Stimulated activated naive CD8-positive, alpha-beta T cell treated with anti-CD3 and anti-CD28 coated beads, Interleukin-15, amount 100 ng/mL, for 72 hours (primary cell): ENCODE results near the gene LRRTM4.
"Not testable (repeated sequence)": the region's sequence is repeated elsewhere in the genome, so short reads cannot be mapped to it uniquely, and the experiment has no call there.

Experiments
- ATAC-seq: fragments of 150-1000 bp; cut with Tn5 transposase; 2 replicates; pipeline ENCODE4 v1.10.0; 2021; ENCODE audit warnings: mild to moderate bottlenecking, moderate library complexity
- DNase-seq, 2 donors: peaks; one replicate each; pipeline ENCODE4 v3.0.0; 2021 to 2022
- H3K27ac Mint-ChIP-seq, 2 donors: one replicate each; pipeline ENCODE4 v1.8.0; 2022; ENCODE audit warnings: mild to moderate bottlenecking in 2 of 2, mixed read lengths in 2 of 2, moderate library complexity in 2 of 2
- H3K27me3 Mint-ChIP-seq: one replicate; pipeline ENCODE4 v1.8.0; 2022; ENCODE audit warnings: mixed read lengths
- H3K4me1 Mint-ChIP-seq: one replicate; pipeline ENCODE4 v1.8.0; 2022; ENCODE audit warnings: mild to moderate bottlenecking, mixed read lengths
- H3K4me3 Mint-ChIP-seq, 2 donors: one replicate each; pipeline ENCODE4 v1.8.0; 2022; ENCODE audit warnings: mild to moderate bottlenecking in 2 of 2, mixed read lengths in 2 of 2, moderate library complexity in 1 of 2
- H3K9me3 Mint-ChIP-seq, 2 donors: one replicate each; pipeline ENCODE4 v1.8.0; 2022; ENCODE audit warnings: mixed read lengths in 2 of 2

LRRTM4 gene

DNA sequence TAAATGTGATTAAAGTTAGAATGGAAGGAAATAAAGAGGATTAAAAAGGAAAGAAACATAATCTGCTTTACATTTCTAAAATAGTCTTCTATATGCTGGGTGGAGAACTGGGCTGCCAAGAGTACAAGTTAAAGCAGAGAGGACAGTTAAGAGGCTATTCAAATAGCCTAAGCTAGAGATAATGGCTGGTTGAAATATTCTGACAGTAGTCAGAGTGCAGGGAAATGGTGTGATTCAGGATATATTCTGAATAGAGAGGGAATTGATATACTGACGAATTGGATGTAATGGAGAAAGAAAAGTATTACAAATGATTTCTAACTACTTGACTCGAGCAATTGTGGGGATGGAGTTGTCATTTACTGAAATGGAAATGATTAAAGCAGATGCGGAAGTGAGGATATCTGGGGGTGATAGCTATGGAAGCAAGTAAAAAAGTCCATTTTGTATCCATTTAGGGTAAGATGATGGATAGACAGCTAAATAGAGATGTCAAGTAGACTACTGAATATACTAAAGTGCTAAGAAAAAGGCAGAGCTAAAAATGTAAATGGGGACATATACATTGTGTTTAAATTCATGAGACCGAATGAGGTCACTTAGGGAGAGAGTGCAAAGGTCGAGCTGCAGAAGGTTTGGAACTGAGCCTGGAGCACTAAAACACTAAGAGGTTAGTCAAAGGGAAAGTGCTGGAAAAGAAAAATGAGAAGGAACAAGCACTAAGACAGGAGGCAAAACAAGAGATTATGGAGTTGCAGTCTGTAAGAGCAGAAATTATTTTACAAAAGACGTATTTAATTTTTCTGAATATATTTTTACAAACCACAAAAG is 696.8 kb downstream of the LRRTM4 start:
- H3K27ac Mint-ChIP-seq = no peak overlapping the region
- peaks cover 7 to 12% of the 10 kb centered on the region in 2 donors for H3K9me3 Mint-ChIP-seq
- no peak overlapping the region for H3K4me3 Mint-ChIP-seq
- H3K27me3 Mint-ChIP-seq = no peaks in the 10 kb centered on the region
- DNase-seq = no peak
- no peak for ATAC-seq
- no peaks in the 10 kb centered on the region for H3K4me1 Mint-ChIP-seq

DNA sequence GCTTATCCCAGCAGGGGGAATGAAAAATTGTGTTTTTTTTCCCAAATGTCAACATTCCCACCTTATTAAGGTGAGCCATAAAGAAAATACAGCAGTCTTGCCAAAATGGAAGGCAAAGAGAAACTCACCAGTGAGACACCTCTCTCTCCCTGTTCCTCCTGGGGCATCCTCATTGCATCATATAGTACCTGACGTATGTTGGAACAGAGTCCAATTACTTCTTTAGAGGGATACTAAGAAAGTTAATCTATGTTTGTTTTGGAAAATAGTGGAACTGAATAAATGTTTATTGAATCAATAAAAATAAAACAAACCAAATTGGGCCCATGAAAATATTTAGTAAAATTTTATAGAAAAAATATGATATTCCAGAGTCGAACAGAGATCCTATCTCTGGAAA is 700.4 kb downstream of the LRRTM4 start:
- H3K9me3 Mint-ChIP-seq = peaks cover 0 to 17% of the 10 kb centered on the region in 2 donors
- no peak overlapping the region for H3K4me3 Mint-ChIP-seq
- H3K27me3 Mint-ChIP-seq = no peaks in the 10 kb centered on the region
- no peak overlapping the region for H3K27ac Mint-ChIP-seq
- DNase-seq (no peak), ATAC-seq (no peak)
- no peaks in the 10 kb centered on the region for H3K4me1 Mint-ChIP-seq

DNA sequence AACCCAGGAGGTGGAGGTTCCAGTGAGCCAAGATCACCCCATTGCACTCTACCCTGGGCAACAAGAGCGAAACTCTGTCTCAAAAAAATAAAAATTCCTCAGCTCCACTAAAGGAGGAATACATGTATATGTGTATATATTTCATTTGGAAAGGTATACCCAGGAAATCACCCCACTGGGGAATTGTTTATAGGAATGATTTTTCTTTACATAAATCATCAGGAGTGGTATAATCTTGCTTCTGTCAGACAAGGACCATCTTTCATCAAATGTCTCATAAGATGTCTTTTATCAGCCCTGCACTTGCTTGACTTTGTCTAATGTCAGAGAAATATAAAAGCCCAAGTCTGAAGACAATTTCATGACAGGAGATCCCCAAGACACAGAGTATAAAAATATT is 709.1 kb downstream of the LRRTM4 start:
- ATAC-seq = no peak
- Mint-ChIP-seq H3K4me3 (no peak overlapping the region), H3K9me3 (peaks cover 0 to 11% of the 10 kb centered on the region in 2 donors), H3K4me1 (no peaks in the 10 kb centered on the region), H3K27me3 (no peaks in the 10 kb centered on the region), H3K27ac (no peak overlapping the region)
- no peak for DNase-seq

DNA sequence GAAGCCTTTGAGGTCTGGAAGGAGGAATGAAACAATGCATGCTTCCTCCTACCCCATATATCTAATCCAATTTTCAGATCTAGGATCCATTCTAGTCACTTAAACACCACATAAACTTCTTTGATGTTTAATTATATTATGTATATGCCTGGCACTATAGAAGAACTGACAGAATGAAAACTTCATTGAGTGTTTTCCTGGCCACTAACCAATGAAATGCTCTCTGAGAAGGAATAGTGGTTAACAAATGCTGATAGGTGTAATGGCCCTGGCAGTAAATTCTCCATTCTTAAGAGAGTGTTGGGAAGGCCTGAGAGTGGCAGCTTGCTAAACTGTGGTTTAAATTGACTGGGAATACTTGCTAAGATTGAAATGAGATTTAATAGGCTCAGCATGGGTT is 710.0 kb downstream of the LRRTM4 start:
- DNase-seq = no peak
- Mint-ChIP-seq H3K4me3 (no peak overlapping the region), H3K27ac (no peak overlapping the region), H3K4me1 (no peaks in the 10 kb centered on the region), H3K9me3 (peaks cover 0 to 15% of the 10 kb centered on the region in 2 donors), H3K27me3 (no peaks in the 10 kb centered on the region)
- no peak for ATAC-seq

DNA sequence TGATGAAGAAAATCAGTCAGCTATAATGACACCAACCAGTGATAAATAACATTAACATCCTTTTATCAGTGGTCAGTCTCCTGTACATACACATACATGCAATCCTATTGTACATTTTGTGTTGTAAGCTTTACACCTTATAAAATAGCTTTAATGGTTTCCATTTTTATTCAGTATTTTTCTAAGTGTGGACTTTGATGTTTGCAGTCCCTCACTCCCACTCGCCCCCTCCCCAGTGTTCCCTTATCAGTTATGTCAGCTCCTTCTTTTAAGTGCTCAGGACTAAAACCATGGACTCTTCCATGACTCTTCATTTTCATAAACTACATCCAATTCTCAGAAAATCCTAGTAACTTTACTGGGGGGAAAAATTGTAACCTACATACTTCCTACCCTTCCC is 713.0 kb downstream of the LRRTM4 start:
- DNase-seq = no peak
- H3K27ac Mint-ChIP-seq = no peak overlapping the region
- no peaks in the 10 kb centered on the region for H3K27me3 Mint-ChIP-seq
- no peak overlapping the region for H3K4me3 Mint-ChIP-seq
- no peaks in the 10 kb centered on the region for H3K4me1 Mint-ChIP-seq
- ATAC-seq = no peak
- H3K9me3 Mint-ChIP-seq = peaks cover 0 to 15% of the 10 kb centered on the region in 2 donors

DNA sequence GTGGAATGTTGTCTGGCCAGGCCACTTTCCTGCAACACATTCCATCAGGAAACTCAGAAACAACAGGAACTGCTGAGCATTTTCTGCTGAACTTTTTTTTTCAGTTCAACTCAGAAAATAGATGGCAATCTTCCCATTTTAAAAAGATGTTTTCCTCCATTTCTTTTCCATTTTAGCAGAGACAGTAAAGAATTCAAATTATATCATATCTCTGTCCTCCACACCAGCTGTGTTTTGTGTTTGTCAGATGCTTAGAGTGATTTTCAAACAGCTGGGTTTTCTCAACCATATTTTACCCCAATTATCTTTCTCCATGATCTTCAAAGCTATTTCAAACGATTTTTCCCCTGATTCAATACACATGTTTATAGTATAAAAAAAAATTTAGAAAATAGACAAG is 713.4 kb downstream of the LRRTM4 start:
- no peak for DNase-seq
- no peak for ATAC-seq
- Mint-ChIP-seq H3K4me3 (no peak overlapping the region), H3K9me3 (peaks cover 0 to 15% of the 10 kb centered on the region in 2 donors), H3K4me1 (no peaks in the 10 kb centered on the region), H3K27me3 (no peaks in the 10 kb centered on the region), H3K27ac (no peak overlapping the region)

DNA sequence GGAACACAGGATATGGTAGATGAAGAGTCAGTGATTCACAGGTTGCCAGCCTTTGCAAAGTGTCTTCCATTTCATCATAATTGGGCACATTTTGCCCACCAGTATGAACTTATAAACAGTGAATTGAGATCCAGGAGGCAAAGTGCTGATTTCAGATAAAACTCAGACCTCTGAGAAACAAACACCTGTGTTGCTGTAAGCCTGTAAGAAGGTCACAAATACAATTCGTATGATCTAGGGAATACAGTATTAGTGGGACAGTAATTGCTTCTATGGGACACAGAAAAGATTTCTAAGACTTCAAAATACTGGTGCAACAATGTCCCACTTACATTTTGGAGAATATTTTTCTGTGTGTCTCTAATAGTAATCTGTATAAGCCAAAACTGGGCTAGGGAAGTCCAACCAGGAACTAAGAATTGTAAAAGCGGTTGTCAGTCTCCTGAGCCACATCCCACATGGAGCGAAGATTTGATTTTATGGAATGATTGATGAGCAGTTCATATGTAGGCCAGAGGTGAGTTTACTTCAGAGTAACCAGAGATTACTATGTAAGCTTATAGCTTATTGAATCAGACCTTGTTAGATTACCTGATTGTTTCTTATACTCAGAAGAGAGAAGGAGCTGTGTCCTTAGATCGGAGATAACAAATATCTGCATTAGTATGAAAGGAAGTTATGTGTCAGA is 728.4 kb downstream of the LRRTM4 start:
- peaks cover 0 to 6% of the 10 kb centered on the region in 2 donors for H3K9me3 Mint-ChIP-seq
- ATAC-seq (no peak), DNase-seq (no peak)
- H3K4me1 Mint-ChIP-seq = no peaks in the 10 kb centered on the region
- H3K27me3 Mint-ChIP-seq = no peaks in the 10 kb centered on the region
- no peak overlapping the region for H3K27ac Mint-ChIP-seq
- no peak overlapping the region for H3K4me3 Mint-ChIP-seq

DNA sequence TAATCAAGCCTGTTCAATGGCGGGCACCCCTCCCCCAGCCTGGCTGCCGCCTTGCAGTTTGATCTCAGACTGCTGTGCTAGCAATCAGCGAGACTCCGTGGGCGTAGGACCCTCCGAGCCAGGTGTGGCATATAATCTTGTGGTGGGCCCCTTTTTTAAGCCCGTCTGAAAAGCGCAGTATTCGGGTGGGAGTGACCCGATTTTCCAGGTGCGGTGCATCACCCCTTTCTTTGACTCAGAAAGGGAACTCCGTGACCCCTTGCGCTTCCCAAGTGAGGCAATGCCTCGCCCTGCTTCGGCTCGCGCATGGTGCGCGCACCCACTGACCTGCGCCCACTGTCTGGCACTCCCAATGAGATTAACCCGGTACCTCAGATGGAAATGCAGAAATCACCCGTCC is 740.9 kb downstream of the LRRTM4 start:
- peaks cover 4 to 18% of the 10 kb centered on the region in 2 donors for H3K9me3 Mint-ChIP-seq
- H3K4me3 Mint-ChIP-seq, DNase-seq, ATAC-seq, H3K27me3 Mint-ChIP-seq, H3K4me1 Mint-ChIP-seq, H3K27ac Mint-ChIP-seq: not testable (repeated sequence)

DNA sequence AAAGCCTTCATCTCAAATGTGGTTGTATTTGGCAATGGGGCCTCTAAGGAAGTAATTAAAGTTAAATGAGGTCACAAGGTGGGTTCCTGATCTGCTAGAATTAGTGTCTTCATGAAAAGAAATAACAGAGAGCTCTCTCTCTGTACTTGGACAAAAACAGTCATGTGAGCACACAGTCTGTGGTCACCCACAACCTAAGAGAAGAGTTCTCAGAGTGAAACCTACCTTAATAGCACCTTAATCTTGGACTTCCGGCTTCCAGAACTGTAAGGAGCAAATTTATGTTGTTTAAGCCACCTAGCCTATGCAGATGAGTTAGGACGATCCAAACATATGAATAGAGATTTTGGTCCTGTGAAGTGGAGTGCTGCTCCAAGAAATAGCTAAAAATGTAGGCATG is 758.9 kb downstream of the LRRTM4 start:
- no peak overlapping the region for H3K4me3 Mint-ChIP-seq
- no peak for DNase-seq
- no peaks in the 10 kb centered on the region for H3K4me1 Mint-ChIP-seq
- H3K9me3 Mint-ChIP-seq = peaks cover 4 to 15% of the 10 kb centered on the region in 2 donors
- ATAC-seq = no peak
- H3K27ac Mint-ChIP-seq = no peak overlapping the region
- H3K27me3 Mint-ChIP-seq = no peaks in the 10 kb centered on the region

DNA sequence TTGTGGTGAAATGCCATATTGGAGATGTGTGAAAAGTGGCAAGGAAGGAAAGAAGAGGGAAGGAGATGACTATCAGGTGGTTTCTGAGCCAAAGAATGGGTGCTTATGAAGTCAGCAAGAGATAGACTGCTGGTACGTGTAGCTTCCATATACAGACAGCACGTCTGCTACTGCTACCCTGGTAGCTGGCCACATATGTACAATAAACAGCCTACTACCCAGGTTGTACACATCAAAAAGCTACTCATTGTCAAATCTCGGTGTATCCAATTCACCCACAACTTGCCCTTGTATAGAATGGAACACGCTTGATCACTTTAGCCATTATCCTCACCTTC is 761.8 kb downstream of the LRRTM4 start:
- Mint-ChIP-seq H3K4me3 (no peak overlapping the region), H3K9me3 (peaks cover 0 to 4% of the 10 kb centered on the region in 2 donors), H3K4me1 (no peaks in the 10 kb centered on the region), H3K27me3 (no peaks in the 10 kb centered on the region), H3K27ac (no peak overlapping the region)
- ATAC-seq = no peak
- no peak for DNase-seq

DNA sequence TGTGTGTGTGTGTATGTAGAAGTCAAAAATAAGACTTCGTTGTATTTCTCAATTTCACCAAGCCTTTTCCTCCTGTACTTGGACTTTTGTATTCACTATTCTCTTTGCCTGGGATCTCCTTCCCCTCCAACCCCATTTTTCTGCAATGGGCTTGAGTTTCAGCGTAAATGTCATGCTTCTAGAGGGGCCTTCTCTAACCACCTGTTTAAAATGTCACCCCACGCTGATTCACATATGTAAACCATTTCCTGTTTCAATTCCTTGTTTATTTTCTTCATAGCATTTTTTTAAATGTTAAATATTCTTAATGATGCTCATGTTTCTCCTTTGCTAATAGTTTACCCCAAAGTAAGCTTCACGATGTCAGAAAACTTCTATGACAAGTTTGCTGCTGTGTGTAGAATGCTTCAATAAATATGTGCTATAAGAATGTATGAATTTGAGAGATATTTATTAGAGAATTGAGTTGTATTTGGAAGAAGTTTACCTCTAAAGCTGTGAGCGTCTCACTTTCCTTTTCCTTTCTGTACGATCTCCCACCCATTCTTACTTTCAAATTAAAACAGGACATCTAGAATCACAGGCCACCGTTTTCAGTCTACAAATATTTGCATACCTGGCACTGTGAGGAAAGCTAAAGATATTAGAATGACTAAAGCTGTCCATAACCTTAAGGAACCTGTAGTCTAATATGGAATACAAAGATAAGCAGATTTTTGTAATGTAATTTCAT is 762.4 kb downstream of the LRRTM4 start:
- ATAC-seq (no peak), DNase-seq (no peak)
- no peaks in the 10 kb centered on the region for H3K27me3 Mint-ChIP-seq
- H3K4me3 Mint-ChIP-seq = no peak overlapping the region
- no peaks in the 10 kb centered on the region for H3K4me1 Mint-ChIP-seq
- H3K9me3 Mint-ChIP-seq = peaks cover 0 to 4% of the 10 kb centered on the region in 2 donors
- H3K27ac Mint-ChIP-seq = no peak overlapping the region

DNA sequence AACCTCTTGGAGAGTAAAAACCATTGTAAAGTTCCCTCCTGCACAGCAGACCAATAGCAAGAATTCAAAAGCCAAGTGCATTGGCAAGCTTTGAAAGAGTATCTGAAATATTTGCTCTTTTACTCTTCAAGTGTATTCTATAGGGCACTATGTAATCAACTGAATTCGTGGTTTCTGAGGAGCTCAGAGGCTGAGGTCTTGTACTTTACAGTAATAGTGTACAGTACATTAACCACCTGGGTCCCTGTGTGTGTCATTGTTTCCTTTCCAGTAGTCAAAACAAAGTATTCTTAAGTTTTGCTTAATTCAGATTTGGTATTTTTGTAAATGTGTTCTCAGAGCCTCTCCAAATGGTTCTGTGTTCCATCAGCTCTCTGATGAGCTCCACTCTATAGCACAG is 769.7 kb downstream of the LRRTM4 start:
- no peaks in the 10 kb centered on the region for H3K27me3 Mint-ChIP-seq
- H3K4me1 Mint-ChIP-seq = no peaks in the 10 kb centered on the region
- no peak for DNase-seq
- no peak overlapping the region for H3K27ac Mint-ChIP-seq
- peaks cover 0 to 7% of the 10 kb centered on the region in 2 donors for H3K9me3 Mint-ChIP-seq
- no peak overlapping the region for H3K4me3 Mint-ChIP-seq
- ATAC-seq = no peak

DNA sequence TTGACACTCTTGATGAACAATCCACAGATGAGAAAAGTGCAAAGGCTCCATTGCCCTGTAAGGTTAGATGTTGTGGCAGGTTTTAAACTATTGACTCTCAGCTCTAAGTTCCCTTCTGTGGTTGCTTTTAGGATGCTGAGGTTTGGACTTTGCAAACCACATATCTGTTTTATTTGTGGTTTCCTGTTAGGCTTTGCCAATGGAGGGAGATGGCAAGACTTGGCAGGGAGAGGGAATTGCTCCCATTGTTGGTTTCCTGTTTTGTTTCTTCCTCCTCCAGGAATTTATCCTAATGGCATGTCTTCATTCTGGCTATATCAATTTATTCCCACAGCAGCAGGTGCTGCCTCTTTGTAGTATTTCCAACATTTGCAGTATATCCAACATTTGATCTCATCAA is 772.3 kb downstream of the LRRTM4 start:
- Mint-ChIP-seq H3K4me3 (no peak overlapping the region), H3K27ac (no peak overlapping the region), H3K4me1 (no peaks in the 10 kb centered on the region), H3K27me3 (no peaks in the 10 kb centered on the region), H3K9me3 (peaks cover 0 to 7% of the 10 kb centered on the region in 2 donors)
- no peak for ATAC-seq
- DNase-seq = no peak

DNA sequence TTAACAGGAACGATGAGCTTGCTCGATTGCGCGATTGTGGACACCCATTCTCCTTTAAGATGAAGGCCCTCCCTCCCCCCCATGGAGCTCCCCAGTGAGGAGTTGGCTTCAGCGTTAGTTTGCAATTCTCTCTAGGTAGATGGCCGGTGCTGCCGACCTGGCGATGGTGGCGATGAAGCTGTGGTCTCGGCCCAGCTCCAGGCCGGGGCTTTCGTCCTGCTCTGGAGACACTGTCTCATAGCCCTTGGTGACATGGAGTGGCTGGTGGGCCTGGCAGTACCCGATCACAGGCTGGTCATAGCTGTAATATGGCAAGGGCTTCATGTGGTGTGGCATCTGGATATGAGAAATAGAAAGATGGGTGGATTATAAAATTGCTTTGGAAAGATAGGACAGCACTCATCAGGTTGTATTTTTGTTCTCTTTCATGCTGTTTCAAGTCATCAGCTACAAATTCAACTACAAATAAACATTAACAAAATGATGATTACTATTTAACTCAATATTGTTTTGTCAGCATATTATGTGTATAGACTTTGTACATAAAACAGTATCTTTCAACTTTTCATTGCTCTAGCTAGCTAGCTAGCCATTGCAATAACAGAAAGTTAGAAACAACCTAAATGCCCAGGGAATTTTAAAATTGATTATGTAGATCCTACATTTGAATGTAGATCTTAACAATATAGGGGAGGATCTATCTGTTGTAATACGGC is 773.4 kb downstream of the LRRTM4 start:
- Mint-ChIP-seq H3K27me3 (no peaks in the 10 kb centered on the region), H3K4me3 (no peak overlapping the region), H3K27ac (no peak overlapping the region), H3K9me3 (peaks cover 0 to 7% of the 10 kb centered on the region in 2 donors), H3K4me1 (no peaks in the 10 kb centered on the region)
- DNase-seq (no peak), ATAC-seq (no peak)

DNA sequence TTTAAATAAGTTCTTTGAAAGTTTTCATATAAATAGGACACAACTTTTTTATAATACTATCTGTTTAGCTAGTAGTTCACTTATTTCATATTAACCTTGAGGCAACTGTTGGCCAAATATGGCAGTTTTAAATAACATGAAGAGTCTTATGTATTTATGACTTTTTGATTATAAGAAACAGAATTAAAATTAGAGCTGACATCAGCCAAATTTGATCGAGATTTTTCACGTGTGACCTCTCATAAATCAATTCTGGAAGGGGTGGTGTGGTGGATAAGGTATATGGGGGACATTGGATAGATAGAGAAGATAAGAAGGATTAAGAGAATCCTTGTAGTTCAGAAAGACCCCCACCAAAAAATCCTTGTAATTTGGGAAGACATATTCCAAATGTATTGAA is 776.6 kb downstream of the LRRTM4 start:
- H3K27ac Mint-ChIP-seq = no peak overlapping the region
- H3K4me1 Mint-ChIP-seq = no peaks in the 10 kb centered on the region
- no peak overlapping the region for H3K4me3 Mint-ChIP-seq
- no peak for ATAC-seq
- no peaks in the 10 kb centered on the region for H3K27me3 Mint-ChIP-seq
- peaks cover 5 to 7% of the 10 kb centered on the region in 2 donors for H3K9me3 Mint-ChIP-seq
- DNase-seq = no peak
